Measurements from ENCODE around the gene SESN3.
"Not testable (repeated sequence)": the region's sequence is repeated elsewhere in the genome, so short reads cannot be mapped to it uniquely, and the experiment has no call there.

The SESN3 gene

GRCh38 chr11:95140397-95141033, 90.5 kb downstream of the SESN3 start:
- H3K9me3 ChIP-seq (ENCODE audit: low read depth, low read length): no peaks in the 10 kb centered on the region
- DNase-seq (ENCODE audit: low read depth, low spot score): no peak
- no peak overlapping the region for H3K9ac ChIP-seq (ENCODE audit: insufficient read length)
- no peaks in the 10 kb centered on the region for H3K36me3 ChIP-seq (ENCODE audit: insufficient read depth, low read length)
- no peak overlapping the region for H3K4me3 ChIP-seq
- no peak overlapping the region for H3K27ac ChIP-seq
- TF ChIP-seq POLR2AphosphoS5 (IDR thresholded peaks at IDR 0.05; ENCODE audit: borderline replicate concordance, low read depth, low read length) (no peak), EZH2 (IDR thresholded peaks at IDR 0.05) (no peak), FOXP2 (optimal IDR thresholded peaks at IDR 0.05; ENCODE audit: control extremely low read depth, extremely low read length, insufficient read depth) (no peak)

GRCh38 chr11:95138448-95138847, 92.6 kb downstream of the SESN3 start:
- Histone ChIP-seq H3K4me3 (no peak overlapping the region), H3K36me3 (ENCODE audit: insufficient read depth, low read length) (no peaks in the 10 kb centered on the region), H3K9ac (ENCODE audit: insufficient read length) (no peak overlapping the region), H3K27ac (no peak overlapping the region), H3K9me3 (ENCODE audit: low read depth, low read length) (no peaks in the 10 kb centered on the region)
- TF ChIP-seq EZH2 (IDR thresholded peaks at IDR 0.05) (no peak), POLR2AphosphoS5 (IDR thresholded peaks at IDR 0.05; ENCODE audit: borderline replicate concordance, low read depth, low read length) (no peak), FOXP2 (optimal IDR thresholded peaks at IDR 0.05; ENCODE audit: control extremely low read depth, extremely low read length, insufficient read depth) (no peak)
- no peak for DNase-seq (ENCODE audit: low read depth, low spot score)

GRCh38 chr11:95137299-95137698, 93.7 kb downstream of the SESN3 start:
- Histone ChIP-seq H3K9ac (ENCODE audit: insufficient read length) (no peak overlapping the region), H3K9me3 (ENCODE audit: low read depth, low read length) (no peaks in the 10 kb centered on the region), H3K27ac (no peak overlapping the region), H3K36me3 (ENCODE audit: insufficient read depth, low read length) (no peaks in the 10 kb centered on the region), H3K4me3 (no peak overlapping the region)
- no peak for DNase-seq (ENCODE audit: low read depth, low spot score)
- no peak for TF ChIP-seq FOXP2 (optimal IDR thresholded peaks at IDR 0.05; ENCODE audit: control extremely low read depth, extremely low read length, insufficient read depth)
- no peak for TF ChIP-seq POLR2AphosphoS5 (IDR thresholded peaks at IDR 0.05; ENCODE audit: borderline replicate concordance, low read depth, low read length)

GRCh38 chr11:95136747-95137146, 94.3 kb downstream of the SESN3 start:
- not testable (repeated sequence) for H3K36me3 ChIP-seq (ENCODE audit: insufficient read depth, low read length); H3K4me3 ChIP-seq; H3K9me3 ChIP-seq (ENCODE audit: low read depth, low read length); H3K9ac ChIP-seq (ENCODE audit: insufficient read length); DNase-seq (ENCODE audit: low read depth, low spot score); H3K27ac ChIP-seq

- no peak for TF ChIP-seq FOXP2 (optimal IDR thresholded peaks at IDR 0.05; ENCODE audit: control extremely low read depth, extremely low read length, insufficient read depth)
- TF ChIP-seq EZH2 (IDR thresholded peaks at IDR 0.05): no peak
- no peak for TF ChIP-seq POLR2AphosphoS5 (IDR thresholded peaks at IDR 0.05; ENCODE audit: borderline replicate concordance, low read depth, low read length)
- Histone ChIP-seq H3K27ac (no peak overlapping the region), H3K4me3 (no peak overlapping the region)
These were observed 95.1 kb downstream of the SESN3 start for GRCh38 chr11:95135880-95136279.

GRCh38 chr11:95135155-95135554, 95.8 kb downstream of the SESN3 start:
- DNase-seq (ENCODE audit: low read depth, low spot score): no peak
- H3K9me3 ChIP-seq (ENCODE audit: low read depth, low read length): no peaks in the 10 kb centered on the region
- no peak for TF ChIP-seq FOXP2 (optimal IDR thresholded peaks at IDR 0.05; ENCODE audit: control extremely low read depth, extremely low read length, insufficient read depth)
- TF ChIP-seq POLR2AphosphoS5 (IDR thresholded peaks at IDR 0.05; ENCODE audit: borderline replicate concordance, low read depth, low read length): no peak
- TF ChIP-seq EZH2 (IDR thresholded peaks at IDR 0.05): no peak
- no peak overlapping the region for H3K4me3 ChIP-seq
- H3K36me3 ChIP-seq (ENCODE audit: insufficient read depth, low read length): no peaks in the 10 kb centered on the region
- H3K9ac ChIP-seq (ENCODE audit: insufficient read length): no peak overlapping the region
- H3K27ac ChIP-seq: no peak overlapping the region

More at GRCh38 chr11:95135880-95136279, 95.1 kb downstream of the SESN3 start:
- no peaks in the 10 kb centered on the region for H3K36me3 ChIP-seq (ENCODE audit: insufficient read depth, low read length)
- no peak for DNase-seq (ENCODE audit: low read depth, low spot score)
- H3K9me3 ChIP-seq (ENCODE audit: low read depth, low read length): no peaks in the 10 kb centered on the region
- H3K9ac ChIP-seq (ENCODE audit: insufficient read length): no peak overlapping the region

- Histone ChIP-seq H3K4me3 (no peak overlapping the region), H3K9ac (ENCODE audit: insufficient read length) (no peak overlapping the region), H3K36me3 (ENCODE audit: insufficient read depth, low read length) (no peaks in the 10 kb centered on the region), H3K27ac (no peak overlapping the region), H3K9me3 (ENCODE audit: low read depth, low read length) (no peaks in the 10 kb centered on the region)
- no peak for TF ChIP-seq EZH2 (IDR thresholded peaks at IDR 0.05)
- no peak for DNase-seq (ENCODE audit: low read depth, low spot score)
These were observed 96.5 kb downstream of the SESN3 start for GRCh38 chr11:95134491-95134890.

- TF ChIP-seq FOXP2 (optimal IDR thresholded peaks at IDR 0.05; ENCODE audit: control extremely low read depth, extremely low read length, insufficient read depth): no peak
- no peak for TF ChIP-seq EZH2 (IDR thresholded peaks at IDR 0.05)
- TF ChIP-seq POLR2AphosphoS5 (IDR thresholded peaks at IDR 0.05; ENCODE audit: borderline replicate concordance, low read depth, low read length): no peak
These were observed 98.0 kb downstream of the SESN3 start for GRCh38 chr11:95132956-95133355.

GRCh38 chr11:95128602-95129001, 102.4 kb downstream of the SESN3 start:
- Histone ChIP-seq H3K9me3 (ENCODE audit: low read depth, low read length) (no peaks in the 10 kb centered on the region), H3K27ac (no peak overlapping the region), H3K4me3 (no peak overlapping the region), H3K9ac (ENCODE audit: insufficient read length) (no peak overlapping the region), H3K36me3 (ENCODE audit: insufficient read depth, low read length) (no peaks in the 10 kb centered on the region)
- TF ChIP-seq FOXP2 (optimal IDR thresholded peaks at IDR 0.05; ENCODE audit: control extremely low read depth, extremely low read length, insufficient read depth): no peak
- TF ChIP-seq POLR2AphosphoS5 (IDR thresholded peaks at IDR 0.05; ENCODE audit: borderline replicate concordance, low read depth, low read length): no peak
- no peak for TF ChIP-seq EZH2 (IDR thresholded peaks at IDR 0.05)
- no peak for DNase-seq (ENCODE audit: low read depth, low spot score)

More at GRCh38 chr11:95132956-95133355, 98.0 kb downstream of the SESN3 start:
- no peak overlapping the region for H3K27ac ChIP-seq
- no peak overlapping the region for H3K4me3 ChIP-seq
- no peaks in the 10 kb centered on the region for H3K36me3 ChIP-seq (ENCODE audit: insufficient read depth, low read length)
- H3K9me3 ChIP-seq (ENCODE audit: low read depth, low read length): no peaks in the 10 kb centered on the region
- no peak overlapping the region for H3K9ac ChIP-seq (ENCODE audit: insufficient read length)
- no peak for DNase-seq (ENCODE audit: low read depth, low spot score)
